HG03439 (cell line): ENCODE data around the gene MAPT.

ENCODE experiments used
- ATAC-seq: cut with Tn5 transposase; IDR thresholded peaks from one replicate; pipeline ENCODE4 v1.9.1; 2021; ENCODE audit warnings: mild to moderate bottlenecking, moderate library complexity; ENCODE audit not compliant: unreplicated experiment

Gene MAPT

DNA sequence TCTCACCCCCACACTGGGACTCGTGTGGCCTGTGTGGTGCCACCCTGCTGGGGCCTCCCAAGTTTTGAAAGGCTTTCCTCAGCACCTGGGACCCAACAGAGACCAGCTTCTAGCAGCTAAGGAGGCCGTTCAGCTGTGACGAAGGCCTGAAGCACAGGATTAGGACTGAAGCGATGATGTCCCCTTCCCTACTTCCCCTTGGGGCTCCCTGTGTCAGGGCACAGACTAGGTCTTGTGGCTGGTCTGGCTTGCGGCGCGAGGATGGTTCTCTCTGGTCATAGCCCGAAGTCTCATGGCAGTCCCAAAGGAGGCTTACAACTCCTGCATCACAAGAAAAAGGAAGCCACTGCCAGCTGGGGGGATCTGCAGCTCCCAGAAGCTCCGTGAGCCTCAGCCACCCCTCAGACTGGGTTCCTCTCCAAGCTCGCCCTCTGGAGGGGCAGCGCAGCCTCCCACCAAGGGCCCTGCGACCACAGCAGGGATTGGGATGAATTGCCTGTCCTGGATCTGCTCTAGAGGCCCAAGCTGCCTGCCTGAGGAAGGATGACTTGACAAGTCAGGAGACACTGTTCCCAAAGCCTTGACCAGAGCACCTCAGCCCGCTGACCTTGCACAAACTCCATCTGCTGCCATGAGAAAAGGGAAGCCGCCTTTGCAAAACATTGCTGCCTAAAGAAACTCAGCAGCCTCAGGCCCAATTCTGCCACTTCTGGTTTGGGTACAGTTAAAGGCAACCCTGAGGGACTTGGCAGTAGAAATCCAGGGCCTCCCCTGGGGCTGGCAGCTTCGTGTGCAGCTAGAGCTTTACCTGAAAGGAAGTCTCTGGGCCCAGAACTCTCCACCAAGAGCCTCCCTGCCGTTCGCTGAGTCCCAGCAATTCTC is 132.1 kb downstream of the MAPT start:
- no peak for ATAC-seq

DNA sequence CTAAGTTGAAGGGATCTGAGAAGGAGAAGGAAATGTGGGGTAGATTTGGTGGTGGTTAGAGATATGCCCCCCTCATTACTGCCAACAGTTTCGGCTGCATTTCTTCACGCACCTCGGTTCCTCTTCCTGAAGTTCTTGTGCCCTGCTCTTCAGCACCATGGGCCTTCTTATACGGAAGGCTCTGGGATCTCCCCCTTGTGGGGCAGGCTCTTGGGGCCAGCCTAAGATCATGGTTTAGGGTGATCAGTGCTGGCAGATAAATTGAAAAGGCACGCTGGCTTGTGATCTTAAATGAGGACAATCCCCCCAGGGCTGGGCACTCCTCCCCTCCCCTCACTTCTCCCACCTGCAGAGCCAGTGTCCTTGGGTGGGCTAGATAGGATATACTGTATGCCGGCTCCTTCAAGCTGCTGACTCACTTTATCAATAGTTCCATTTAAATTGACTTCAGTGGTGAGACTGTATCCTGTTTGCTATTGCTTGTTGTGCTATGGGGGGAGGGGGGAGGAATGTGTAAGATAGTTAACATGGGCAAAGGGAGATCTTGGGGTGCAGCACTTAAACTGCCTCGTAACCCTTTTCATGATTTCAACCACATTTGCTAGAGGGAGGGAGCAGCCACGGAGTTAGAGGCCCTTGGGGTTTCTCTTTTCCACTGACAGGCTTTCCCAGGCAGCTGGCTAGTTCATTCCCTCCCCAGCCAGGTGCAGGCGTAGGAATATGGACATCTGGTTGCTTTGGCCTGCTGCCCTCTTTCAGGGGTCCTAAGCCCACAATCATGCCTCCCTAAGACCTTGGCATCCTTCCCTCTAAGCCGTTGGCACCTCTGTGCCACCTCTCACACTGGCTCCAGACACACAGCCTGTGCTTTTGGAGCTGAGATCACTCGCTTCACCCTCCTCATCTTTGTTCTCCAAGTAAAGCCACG is 133.0 kb downstream of the MAPT start:
- ATAC-seq: no peak

DNA sequence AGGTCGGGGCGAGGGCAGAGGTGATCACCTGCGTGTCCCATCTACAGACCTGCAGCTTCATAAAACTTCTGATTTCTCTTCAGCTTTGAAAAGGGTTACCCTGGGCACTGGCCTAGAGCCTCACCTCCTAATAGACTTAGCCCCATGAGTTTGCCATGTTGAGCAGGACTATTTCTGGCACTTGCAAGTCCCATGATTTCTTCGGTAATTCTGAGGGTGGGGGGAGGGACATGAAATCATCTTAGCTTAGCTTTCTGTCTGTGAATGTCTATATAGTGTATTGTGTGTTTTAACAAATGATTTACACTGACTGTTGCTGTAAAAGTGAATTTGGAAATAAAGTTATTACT is 133.6 kb downstream of the MAPT start:
- ATAC-seq: no peak

DNA sequence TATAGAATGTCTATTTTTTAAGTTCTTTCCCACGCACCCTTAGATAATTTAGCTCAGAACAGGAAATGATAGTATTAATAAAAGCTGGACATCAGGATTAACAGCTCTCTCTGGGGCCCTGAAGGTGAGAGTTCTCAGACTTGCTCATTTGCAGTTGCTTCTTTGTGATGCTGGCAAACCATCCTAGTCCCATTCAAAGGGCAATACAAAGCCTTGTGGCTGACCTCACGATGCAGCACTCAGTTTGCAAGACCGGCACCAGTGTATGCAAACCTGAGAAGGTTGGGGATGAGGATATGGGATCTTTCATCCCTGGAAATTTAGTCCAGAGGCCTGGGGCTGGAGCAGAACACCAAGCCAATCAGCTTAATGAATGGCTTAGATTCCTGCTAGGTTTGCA is 134.0 kb downstream of the MAPT start:
- no peak for ATAC-seq

DNA sequence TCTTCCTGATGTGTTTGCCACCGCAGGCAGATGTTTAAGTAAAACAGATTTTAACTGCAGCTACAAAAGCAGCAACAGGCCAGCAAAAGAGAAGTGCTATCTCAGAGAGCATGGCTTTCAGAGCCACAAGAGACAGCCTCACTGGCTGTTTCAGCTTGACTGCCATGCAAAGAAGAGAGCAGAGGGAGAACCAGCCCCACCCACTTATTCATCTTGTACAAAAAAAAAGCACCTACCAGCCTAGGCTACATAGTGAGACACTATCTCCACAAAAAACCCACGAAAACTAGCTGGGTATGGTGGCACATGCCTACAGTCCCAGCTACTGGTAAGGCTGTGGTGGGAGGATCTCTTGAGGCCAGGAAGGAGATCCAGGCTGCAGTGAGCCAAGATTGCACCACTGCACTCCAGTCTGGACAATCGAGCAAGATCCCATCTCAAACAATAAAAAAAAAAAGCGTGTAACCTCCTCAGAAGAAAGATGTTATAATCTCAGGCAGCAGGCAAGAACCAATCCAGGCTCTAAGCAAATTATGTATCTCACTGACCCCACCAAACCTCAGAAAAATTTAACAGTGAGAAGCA is 134.7 kb downstream of the MAPT start:
- ATAC-seq: no peak

DNA sequence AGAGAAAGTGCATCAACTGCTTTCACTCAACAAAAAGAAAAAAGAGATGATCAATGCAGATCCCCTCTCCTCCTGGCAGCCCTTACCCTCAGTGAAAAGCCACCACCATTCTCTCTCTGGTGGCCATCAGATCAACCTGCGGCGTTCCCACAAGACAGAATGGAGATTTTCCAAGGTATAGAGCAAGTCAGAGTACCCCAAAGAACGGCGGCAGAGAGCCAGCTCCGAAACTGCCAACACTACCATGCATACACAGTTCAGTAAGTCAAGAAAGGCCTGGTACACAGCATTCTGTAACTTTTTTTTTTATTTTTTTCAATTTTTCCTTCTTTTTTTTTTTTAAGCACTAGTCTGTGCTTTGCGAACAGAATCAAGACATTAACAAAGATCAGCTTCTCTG is 135.3 kb downstream of the MAPT start:
- no peak for ATAC-seq

DNA sequence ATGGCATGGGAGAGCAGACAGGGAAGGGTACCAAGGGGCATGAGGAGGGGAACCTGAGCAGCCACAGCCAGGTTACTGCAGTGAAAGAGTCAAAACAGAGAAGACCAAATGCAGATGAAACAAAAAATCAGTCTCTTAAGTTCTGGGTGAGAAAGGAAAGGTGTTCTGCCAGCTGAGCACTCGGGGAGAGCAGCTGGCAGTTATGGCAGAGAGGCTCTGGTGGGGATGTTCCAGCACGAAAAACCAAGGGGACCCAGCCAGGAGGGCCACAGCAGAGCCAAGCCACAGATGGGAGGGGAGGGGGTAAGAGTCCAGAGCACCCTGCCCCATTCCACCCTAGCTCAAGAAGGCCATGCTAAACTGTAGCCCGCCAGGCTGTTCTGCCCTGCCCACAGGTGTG is 136.4 kb downstream of the MAPT start:
- ATAC-seq: no peak

DNA sequence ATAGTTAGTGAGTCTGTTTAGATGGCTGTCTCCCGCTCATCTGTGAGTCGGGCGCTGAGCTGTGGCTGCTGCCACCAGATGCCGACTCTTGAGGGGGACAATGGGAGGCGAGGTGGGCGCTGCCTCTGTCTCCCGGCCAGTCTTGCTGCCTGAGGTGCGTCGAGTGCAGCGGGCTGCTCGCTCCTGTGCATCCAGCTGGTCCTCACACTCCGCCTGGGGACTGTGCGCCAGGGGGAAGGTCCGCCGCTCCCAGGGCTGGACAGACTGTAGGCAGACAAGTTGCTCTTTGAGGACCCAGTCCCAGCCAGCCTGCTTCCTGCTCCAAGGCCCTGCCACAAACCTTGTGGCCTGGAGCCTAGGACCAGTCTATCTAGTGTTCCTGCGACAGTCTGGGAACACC is 137.1 kb downstream of the MAPT start:
- no peak for ATAC-seq

DNA sequence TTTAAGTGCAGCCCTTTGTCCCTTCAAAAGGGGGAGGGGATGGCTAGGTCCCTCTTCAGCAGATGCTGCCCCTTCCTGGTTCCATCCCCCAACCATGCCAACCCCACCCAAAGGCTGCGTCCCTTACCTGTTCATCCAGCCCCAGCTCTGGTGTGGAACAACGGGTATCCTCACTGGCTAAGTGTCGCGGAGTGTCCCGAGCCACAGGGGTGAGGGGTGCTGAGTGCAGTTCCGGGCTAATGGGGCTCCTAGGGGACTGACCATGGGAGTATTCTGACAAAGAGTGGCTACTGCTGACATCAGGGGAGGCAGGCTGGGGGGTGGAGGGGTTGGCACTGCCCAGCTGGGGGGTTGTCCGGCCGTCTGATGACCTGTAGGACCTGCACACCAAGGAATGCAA is 137.6 kb downstream of the MAPT start:
- ATAC-seq: no peak

DNA sequence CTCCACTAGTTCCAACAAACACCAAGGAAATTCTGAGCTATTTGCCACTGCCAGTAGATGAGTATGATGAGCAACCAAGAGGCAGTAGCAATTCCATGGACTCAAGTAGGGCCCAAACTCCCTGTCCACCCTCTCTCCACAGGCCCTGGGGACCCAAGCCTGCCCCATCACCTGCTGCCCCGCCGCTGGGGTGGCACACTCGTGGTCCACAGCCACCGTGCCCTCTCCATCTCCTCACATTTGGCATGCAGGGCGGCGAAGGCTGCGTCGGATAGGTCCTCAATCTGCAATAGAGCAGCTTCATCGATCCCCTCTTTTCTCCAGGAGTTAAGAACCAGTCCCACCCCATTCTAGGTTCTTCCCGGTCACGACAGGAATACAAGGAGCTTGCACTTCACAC is 138.6 kb downstream of the MAPT start:
- ATAC-seq: no peak

DNA sequence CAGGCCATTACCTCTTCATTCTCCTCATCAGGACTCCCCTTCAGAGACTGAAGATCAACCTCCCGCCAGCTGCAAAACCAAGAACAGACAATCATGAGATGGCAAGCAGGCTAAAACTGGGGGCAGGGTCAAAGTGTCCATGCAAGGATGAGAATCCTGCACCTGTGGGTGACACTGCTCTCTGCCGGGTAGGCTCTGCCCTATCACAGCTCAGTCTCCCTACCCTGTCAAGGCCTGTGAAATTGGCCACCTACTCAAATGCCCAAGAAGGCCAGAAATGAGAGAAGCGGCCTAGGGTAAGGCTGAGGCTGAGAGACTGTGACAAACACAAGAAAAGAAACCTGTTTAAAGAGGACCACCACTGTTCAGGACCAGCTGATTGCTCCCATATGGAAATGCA is 139.0 kb downstream of the MAPT start:
- no peak for ATAC-seq

DNA sequence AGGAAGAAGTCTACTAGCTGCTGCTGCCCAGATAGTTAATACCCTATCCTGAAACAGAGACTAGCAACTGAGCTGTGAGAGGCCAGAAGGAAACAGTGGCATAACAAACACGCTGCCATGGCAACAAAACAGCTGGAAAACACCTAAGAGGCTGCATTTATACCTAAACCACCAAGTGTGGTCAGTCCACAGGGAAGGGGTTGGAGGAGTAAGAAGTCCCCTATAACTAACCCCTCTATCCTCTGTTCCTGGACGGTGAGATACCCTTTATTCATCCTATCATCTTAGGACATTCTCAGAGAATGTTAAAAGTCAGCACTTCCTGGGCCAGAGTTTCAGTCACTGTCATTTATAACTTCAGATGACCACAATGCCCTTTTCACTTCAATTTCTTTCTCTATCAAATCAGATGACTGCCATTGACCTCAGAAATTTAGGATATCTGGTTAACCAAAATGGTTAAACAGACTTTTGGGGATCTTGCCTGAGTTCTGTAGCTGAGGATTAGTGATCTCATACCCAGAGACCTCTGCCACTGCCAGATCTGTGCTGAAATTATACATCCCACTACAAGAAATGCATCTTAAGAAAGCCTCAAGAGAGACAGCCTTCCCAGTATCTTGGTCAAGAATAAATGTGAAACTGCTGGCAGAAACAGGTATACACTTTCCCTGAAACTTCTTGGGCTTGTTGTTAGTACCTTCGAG is 140.9 kb downstream of the MAPT start:
- no peak for ATAC-seq

DNA sequence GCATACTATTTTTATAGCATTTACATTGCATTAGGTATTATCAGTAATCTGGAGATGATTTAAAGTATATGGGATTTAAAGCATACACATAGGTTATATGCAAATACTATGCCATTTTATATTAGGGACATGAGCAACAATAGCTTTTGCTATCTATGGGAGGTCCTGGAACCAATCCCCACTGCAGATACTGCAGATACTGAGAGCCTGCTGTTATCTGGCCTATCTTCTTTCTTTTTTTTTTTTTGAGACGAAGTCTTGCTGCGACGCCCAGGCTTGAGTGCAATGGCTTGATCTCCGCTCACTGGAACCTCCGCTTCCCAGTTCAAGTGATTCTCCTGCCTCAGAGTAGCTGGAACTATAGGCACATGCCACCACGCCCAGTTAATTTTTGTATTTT is 142.1 kb downstream of the MAPT start:
- no peak for ATAC-seq

DNA sequence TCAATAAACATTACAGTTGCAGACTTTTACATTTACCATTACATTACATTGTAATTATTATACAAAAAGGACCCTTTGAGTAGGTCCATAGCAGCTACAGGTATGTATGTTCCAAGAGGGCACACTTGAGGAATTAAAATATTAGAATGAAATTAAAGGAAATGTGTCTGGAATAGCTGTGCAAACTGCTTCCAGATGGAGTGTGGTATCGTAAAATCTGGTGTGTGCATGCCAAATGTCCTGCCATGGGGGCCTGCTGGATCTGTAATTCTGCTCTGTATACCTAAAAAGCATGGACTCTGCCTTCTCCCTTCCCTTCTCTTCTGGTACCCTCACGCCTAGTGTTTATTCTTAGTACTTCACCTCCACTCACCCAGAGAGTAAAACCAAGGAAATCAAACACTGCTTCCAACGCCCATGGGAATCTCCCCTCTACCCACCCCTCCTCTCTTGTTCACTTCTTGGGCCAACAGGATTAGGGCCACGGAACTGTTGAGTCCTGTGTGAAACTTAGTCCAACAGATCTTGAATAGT is 143.4 kb downstream of the MAPT start:
- ATAC-seq: no peak

DNA sequence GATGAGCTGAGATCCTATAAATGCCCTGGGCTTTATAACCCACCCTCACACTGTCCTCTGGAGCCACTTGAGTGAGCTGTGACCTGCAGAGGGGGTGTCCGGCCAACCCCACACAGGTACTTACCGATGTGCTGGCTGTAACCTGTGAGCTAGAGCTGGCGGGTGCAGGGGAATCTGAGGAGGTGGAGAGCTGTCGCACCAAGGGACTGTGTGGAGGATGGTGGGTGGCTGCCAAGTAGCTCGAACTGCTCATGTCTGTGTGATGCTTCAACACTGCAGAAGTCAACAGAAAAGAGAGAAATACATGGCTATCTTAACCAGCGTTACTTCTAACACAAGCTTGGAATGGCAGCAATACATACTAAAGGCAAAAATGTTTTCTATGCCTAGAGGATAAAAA is 144.1 kb downstream of the MAPT start:
- no peak for ATAC-seq

DNA sequence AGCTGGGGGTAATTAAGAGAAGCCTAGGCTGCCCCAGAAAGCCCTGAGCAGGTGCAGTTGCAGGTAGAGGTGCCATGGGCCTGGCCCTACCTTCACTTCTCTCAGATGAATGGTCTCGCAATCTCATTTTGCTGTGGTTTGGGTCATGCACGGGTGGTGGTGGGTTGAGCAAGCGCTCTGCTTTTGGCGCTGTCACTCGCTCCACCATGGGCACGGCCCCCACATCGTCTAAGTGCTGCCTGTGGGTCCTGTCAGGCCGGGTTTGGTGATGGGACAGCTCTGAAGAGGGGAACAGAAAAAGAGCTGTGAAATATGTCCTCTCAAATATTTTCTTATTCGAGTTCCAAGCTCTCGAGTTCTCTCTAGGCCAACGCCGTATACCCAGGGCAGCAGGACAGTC is 144.6 kb downstream of the MAPT start:
- no peak for ATAC-seq

DNA sequence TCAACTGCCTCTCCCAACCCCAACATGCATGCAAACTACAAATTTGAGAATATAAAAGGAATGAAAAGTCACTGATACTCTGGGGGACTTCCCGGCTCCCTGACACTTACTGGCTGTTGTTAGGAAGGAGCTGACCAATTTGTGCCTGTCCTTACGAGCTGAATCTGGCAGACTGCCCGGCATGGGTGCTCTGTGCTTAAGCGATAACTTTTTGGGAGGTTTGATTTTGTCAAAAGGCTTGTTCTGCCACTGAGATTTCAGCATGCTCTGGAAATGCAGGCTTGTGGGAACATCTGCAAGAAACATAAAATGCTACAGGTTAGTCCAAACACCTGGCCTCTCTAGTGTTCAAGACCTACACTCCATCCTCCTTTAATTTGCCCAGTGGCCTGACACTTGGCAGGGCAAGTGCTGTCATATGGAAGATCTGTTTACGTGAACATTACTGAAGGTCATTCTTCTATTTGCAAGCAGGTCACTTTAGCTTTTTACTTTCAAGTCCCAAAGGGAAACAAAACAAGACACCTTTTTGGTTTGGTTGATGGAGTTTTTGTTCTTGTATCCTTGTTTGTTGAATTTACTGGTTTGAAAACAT is 145.3 kb downstream of the MAPT start:
- ATAC-seq: no peak

DNA sequence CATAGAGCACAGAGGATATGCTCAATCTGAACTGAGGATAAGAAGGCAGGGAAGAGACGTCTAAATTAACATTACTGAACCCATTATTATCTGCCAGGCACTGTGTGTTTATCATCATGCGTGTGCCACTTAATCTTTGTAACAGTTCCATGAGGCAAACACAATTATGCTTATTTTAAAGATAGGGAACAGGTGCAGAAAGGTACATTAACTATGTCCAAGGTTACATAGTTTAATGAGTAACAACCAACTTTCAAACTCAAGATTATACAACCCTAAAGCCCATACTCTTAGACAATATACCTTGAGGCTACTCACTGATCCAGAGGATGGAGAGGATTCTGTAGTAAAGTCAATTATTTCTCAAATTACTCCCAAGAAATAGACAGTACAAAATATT is 147.9 kb downstream of the MAPT start:
- ATAC-seq: no peak

DNA sequence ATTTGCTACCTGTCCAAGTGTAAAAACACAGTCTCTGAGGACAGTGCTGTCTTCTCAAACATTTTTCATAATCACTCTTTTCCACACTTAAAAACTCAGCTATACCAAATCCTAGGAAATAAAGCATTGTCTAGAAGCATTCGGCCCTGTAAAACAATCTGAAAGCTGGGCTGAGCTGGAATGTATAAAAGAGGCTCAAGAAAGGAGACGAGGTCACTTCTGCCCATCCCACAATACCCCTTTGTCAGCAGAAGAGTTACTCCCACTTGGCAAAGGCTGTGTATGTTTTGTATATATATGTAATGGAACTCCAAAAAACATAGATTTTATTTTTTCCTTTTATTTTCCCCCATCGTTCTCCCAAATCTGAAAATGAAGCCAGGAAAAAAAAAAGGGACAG is 148.6 kb downstream of the MAPT start:
- ATAC-seq: no peak

DNA sequence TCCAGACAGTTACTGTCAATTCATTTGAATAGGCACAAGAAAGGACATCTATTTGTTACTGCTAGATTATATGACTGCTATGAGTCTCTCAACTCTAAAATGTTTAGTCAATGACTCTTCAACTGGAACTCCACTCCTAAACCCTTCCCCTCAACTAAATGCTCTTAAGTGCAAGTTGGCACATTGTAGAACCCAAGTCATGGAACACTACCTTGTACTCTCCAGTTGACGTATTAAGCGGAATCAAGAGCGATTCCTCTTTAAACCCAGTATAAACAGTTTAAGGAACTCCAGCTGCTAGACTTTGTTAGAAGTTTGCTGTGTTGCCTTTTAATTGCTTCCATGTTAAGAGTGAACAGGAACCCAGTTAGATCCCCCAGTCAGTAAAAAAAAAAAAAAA is 149.3 kb downstream of the MAPT start:
- no peak for ATAC-seq
